ENCODE data around the gene PTHLH. TPM values are rescaled to one million over a fixed set of nuclear protein-coding genes. Genes with fewer than 3 reads are reported as not detected.

Gene PTHLH
- total RNA-seq (2014; rRNA removed; shearing (Covaris generic)): 0.28 TPM in 1 of 2 replicates, not detected in the other

DNA sequence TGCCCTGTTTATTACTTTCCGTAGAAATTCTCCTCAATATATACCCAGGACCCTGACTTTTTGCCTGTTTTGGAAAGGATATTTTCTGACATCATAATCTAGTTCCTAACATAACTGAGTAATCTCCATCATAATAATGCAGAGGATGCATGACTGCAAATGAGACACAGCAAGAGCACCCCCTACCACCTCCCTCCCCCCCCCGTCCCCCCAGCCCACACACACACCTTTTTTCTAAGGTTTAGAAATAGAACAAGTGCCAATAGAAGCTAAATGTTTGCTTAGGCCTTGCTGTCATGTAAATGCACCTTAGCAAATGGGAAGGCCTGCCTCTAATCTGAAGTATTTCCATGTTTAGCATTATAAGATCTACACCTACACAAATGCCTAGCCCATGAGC, at the start of gene PTHLH:
Gene PTHLH, minus strand, starts transcription at position 13 of the 400 bp plus-strand sequence. CDS start 3,239 bp downstream, outside the sequence.
- Histone ChIP-seq H3K27me3 (ENCODE audit: control insufficient read depth, insufficient read depth, low read length) (peaks cover 97% of the 10 kb centered on the region), H3K4me3 (ENCODE audit: insufficient read depth, low read depth, low read length) (no peak within 1 kb of the TSS), H3K36me3 (replicated peaks; ENCODE audit: control insufficient read depth, insufficient read depth, low read length) (no peaks in the 10 kb centered on the region)
- DNase-seq: no peak

- Histone ChIP-seq H3K27me3 (ENCODE audit: control insufficient read depth, insufficient read depth, low read length) (no peaks in the 10 kb centered on the region), H3K36me3 (replicated peaks; ENCODE audit: control insufficient read depth, insufficient read depth, low read length) (no peaks in the 10 kb centered on the region), H3K4me3 (ENCODE audit: insufficient read depth, low read depth, low read length) (no peak overlapping the region)
- no peak for DNase-seq
These were observed 49.2 kb upstream of the PTHLH start for GRCh38 chr12:28021704-28022103.

GRCh38 chr12:28017873-28018255, 45.3 kb upstream of the PTHLH start:
- H3K27me3 ChIP-seq (ENCODE audit: control insufficient read depth, insufficient read depth, low read length): no peaks in the 10 kb centered on the region
- no peaks in the 10 kb centered on the region for H3K36me3 ChIP-seq (replicated peaks; ENCODE audit: control insufficient read depth, insufficient read depth, low read length)
- DNase-seq: no peak
- no peak overlapping the region for H3K4me3 ChIP-seq (ENCODE audit: insufficient read depth, low read depth, low read length)

DNA sequence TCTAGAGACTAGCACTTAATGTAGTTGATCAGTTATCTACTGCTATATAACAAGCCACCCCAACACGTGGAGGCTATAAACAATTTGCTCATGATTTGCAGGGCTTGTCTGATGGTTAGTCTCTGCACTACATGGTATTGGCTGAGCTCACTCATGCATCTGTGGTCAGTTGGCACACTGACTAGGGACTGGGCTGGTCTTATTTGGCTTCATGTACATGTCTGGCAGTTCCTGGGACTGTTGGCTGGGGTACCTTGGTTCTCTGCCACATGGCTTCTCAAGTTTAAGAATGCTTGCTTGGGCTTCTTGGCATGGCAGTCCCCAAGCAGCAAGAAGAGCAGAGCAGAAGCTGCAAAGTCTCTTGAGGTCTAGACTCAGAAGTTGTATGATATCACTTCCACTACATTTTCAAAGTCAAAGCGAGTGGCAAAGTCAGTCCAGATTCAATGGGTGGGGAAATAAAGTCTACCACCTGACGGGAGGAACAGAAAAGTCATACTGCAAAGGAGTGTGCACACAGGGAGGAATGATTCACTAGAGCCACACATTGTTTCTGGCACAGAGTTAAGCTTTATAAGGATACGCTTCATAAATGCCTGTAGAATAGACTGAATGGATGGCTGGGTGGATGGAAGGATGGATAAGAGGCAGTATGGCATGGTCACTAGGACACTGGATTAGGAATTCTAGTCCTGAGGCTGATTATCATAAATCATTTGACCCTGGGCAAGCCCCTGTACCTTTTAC, 44.8 kb upstream of the PTHLH start:
- no peak overlapping the region for H3K4me3 ChIP-seq (ENCODE audit: insufficient read depth, low read depth, low read length)
- H3K27me3 ChIP-seq (ENCODE audit: control insufficient read depth, insufficient read depth, low read length): no peaks in the 10 kb centered on the region
- no peaks in the 10 kb centered on the region for H3K36me3 ChIP-seq (replicated peaks; ENCODE audit: control insufficient read depth, insufficient read depth, low read length)
- DNase-seq: no peak

DNA sequence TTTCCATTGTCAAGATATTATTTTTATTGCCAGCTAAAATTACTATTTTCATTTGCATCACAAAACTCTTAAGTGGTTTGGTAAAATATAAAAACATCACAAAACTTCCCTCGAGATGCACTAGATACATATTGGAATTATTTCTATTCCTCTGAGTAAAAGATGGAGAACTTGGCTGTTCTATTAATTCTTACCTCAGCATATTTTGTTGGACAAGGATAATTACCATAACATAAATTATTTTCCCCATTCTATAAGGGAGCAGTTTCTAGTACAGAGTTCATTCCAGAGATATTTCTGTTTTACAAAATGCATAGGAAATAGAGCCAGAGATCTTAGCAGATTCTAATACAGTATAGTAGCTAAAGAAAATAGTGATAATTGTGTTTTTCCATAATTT, 42.6 kb upstream of the PTHLH start:
- no peaks in the 10 kb centered on the region for H3K27me3 ChIP-seq (ENCODE audit: control insufficient read depth, insufficient read depth, low read length)
- no peaks in the 10 kb centered on the region for H3K36me3 ChIP-seq (replicated peaks; ENCODE audit: control insufficient read depth, insufficient read depth, low read length)
- no peak for DNase-seq
- no peak overlapping the region for H3K4me3 ChIP-seq (ENCODE audit: insufficient read depth, low read depth, low read length)

DNA sequence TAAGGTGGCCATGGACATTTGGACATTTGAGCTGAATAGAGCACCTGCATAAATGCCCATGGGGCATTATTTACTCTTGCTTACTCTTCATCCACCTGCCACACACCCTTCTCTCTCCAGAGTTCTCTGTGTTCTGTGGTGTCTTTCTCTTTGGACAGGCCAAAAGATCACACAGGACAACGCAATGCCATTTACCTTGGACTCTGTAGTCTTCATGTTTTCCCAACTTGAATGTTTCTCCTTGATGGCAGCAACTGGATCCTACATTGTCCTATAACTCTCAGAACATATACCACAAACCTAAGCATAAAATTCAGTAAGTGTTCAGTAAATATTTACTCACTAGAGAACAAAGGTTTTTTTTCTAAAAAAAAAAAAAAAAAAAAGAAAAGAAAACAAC, 41.7 kb upstream of the PTHLH start:
- no peak overlapping the region for H3K4me3 ChIP-seq (ENCODE audit: insufficient read depth, low read depth, low read length)
- H3K36me3 ChIP-seq (replicated peaks; ENCODE audit: control insufficient read depth, insufficient read depth, low read length): no peaks in the 10 kb centered on the region
- H3K27me3 ChIP-seq (ENCODE audit: control insufficient read depth, insufficient read depth, low read length): no peaks in the 10 kb centered on the region
- no peak for DNase-seq

- no peak for DNase-seq
- Histone ChIP-seq H3K27me3 (ENCODE audit: control insufficient read depth, insufficient read depth, low read length) (no peaks in the 10 kb centered on the region), H3K4me3 (ENCODE audit: insufficient read depth, low read depth, low read length) (no peak overlapping the region), H3K36me3 (replicated peaks; ENCODE audit: control insufficient read depth, insufficient read depth, low read length) (no peaks in the 10 kb centered on the region)
These were observed 39.9 kb upstream of the PTHLH start for GRCh38 chr12:28012333-28012918.

- Histone ChIP-seq H3K27me3 (ENCODE audit: control insufficient read depth, insufficient read depth, low read length) (no peaks in the 10 kb centered on the region), H3K36me3 (replicated peaks; ENCODE audit: control insufficient read depth, insufficient read depth, low read length) (no peaks in the 10 kb centered on the region), H3K4me3 (ENCODE audit: insufficient read depth, low read depth, low read length) (no peak overlapping the region)
- no peak for DNase-seq
These were observed 37.5 kb upstream of the PTHLH start for GRCh38 chr12:28010036-28010435.

DNA sequence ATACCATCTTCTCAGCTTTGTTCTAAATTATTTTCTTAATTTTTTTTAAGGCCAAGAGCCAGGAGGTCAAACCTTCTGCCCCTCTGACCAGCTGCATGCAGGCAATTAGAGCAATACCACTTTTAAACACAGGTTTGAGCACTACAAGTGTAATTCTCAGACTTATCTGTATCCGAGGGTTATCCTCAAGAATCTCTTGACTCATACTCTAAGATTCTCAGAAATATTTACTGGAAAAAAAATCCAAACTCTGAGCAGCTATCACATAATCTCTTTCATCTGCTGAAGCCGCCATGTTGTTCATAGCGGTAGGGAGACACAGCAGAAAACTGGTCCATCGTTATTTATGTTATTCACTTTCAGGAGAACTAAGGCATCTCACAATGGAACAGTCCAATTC, 27.4 kb upstream of the PTHLH start:
- Histone ChIP-seq H3K27me3 (ENCODE audit: control insufficient read depth, insufficient read depth, low read length) (no peaks in the 10 kb centered on the region), H3K36me3 (replicated peaks; ENCODE audit: control insufficient read depth, insufficient read depth, low read length) (no peaks in the 10 kb centered on the region), H3K4me3 (ENCODE audit: insufficient read depth, low read depth, low read length) (no peak overlapping the region)
- no peak for DNase-seq

GRCh38 chr12:27999521-27999920, 27.0 kb upstream of the PTHLH start:
- no peaks in the 10 kb centered on the region for H3K36me3 ChIP-seq (replicated peaks; ENCODE audit: control insufficient read depth, insufficient read depth, low read length)
- H3K27me3 ChIP-seq (ENCODE audit: control insufficient read depth, insufficient read depth, low read length): no peaks in the 10 kb centered on the region
- no peak overlapping the region for H3K4me3 ChIP-seq (ENCODE audit: insufficient read depth, low read depth, low read length)
- no peak for DNase-seq

- Histone ChIP-seq H3K36me3 (replicated peaks; ENCODE audit: control insufficient read depth, insufficient read depth, low read length) (no peaks in the 10 kb centered on the region), H3K27me3 (ENCODE audit: control insufficient read depth, insufficient read depth, low read length) (no peaks in the 10 kb centered on the region), H3K4me3 (ENCODE audit: insufficient read depth, low read depth, low read length) (no peak overlapping the region)
- no peak for DNase-seq
These were observed 26.1 kb upstream of the PTHLH start for GRCh38 chr12:27998658-27999057.

DNA sequence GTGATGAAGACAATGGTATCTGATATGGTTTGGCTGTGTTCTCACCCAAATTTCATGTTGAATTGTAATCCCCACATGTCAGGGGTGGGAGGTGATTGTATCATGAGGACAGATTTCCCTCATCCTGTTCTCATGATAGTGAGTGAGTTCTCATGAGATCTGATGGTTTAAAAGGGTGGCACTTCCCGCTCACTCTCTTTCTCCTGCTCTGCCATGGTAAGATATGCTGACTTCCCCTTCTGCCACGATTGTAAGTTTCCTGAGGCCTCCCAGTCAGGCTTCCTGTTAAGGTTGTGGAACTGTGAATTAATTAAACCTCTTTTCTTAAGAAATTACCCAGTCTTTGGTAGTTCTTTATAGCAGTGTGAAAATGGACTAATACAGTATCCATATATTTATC, 25.6 kb upstream of the PTHLH start:
- H3K27me3 ChIP-seq (ENCODE audit: control insufficient read depth, insufficient read depth, low read length): no peaks in the 10 kb centered on the region
- no peak overlapping the region for H3K4me3 ChIP-seq (ENCODE audit: insufficient read depth, low read depth, low read length)
- no peak for DNase-seq
- no peaks in the 10 kb centered on the region for H3K36me3 ChIP-seq (replicated peaks; ENCODE audit: control insufficient read depth, insufficient read depth, low read length)

DNA sequence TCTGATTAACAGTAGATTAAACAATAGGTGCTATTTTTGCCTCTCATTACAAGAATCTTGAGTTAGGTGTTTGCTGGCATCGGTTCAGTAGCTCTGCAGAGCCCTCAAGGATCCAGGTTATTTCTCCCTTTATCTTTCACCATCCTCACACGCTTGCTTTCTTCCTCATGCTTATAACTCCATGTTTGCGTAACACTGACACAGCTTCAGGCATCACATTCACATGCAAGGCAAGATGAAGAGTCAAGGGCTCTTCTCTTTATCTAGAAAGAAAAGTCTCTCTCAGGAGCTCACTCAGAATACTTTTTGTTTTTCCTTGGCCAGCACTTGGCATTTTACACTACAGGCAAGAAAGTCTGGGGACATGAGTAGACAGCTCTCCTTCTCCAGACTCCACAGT, 24.2 kb upstream of the PTHLH start:
- H3K4me3 ChIP-seq (ENCODE audit: insufficient read depth, low read depth, low read length): no peak overlapping the region
- no peaks in the 10 kb centered on the region for H3K27me3 ChIP-seq (ENCODE audit: control insufficient read depth, insufficient read depth, low read length)
- no peaks in the 10 kb centered on the region for H3K36me3 ChIP-seq (replicated peaks; ENCODE audit: control insufficient read depth, insufficient read depth, low read length)
- no peak for DNase-seq

GRCh38 chr12:27995406-27995805, 22.9 kb upstream of the PTHLH start:
- H3K36me3 ChIP-seq (replicated peaks; ENCODE audit: control insufficient read depth, insufficient read depth, low read length): no peaks in the 10 kb centered on the region
- no peaks in the 10 kb centered on the region for H3K27me3 ChIP-seq (ENCODE audit: control insufficient read depth, insufficient read depth, low read length)
- H3K4me3 ChIP-seq (ENCODE audit: insufficient read depth, low read depth, low read length): no peak overlapping the region
- DNase-seq: no peak

DNA sequence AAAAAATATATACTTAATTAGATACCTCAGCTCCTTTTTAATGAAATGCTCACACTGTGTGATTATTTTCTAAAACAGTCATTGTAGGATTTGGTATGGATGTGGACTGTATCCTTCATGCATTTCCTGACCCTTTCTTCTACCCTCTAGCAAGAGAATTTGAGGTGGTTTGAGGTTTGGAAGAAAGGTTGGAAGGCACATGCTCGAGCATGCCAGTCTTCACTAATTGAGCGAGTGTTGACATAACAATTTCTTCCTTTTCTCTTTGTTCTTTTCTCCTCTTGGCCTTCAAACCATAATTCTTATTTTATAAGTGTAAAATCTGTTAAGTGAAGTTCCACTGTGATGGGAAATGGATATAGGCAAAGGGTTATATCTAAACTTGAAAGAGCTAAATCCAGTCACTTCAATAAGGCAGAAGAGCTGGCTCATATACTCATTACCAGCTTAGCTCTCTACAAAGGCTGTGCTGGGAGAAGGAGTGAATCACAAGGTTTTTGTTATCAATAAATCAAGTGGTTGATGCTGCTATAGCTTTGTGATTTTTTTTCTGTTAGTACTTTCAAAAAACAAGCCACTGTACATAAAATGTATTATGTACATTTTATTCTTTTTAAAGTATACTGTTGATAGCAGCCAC, 16.2 kb upstream of the PTHLH start:
- Histone ChIP-seq H3K4me3 (ENCODE audit: insufficient read depth, low read depth, low read length) (no peak overlapping the region), H3K36me3 (replicated peaks; ENCODE audit: control insufficient read depth, insufficient read depth, low read length) (no peaks in the 10 kb centered on the region), H3K27me3 (ENCODE audit: control insufficient read depth, insufficient read depth, low read length) (no peaks in the 10 kb centered on the region)
- DNase-seq: no peak

All from H7 (cell line).